ENCODE data around the gene ELP4.

ELP4 gene

GRCh38 chr11:31807799-31808667, 298.5 kb downstream of the ELP4 start:
- H3K4me3 ChIP-seq (ENCODE audit: low read length): no peak overlapping the region
- TF ChIP-seq CTCF (IDR thresholded peaks at IDR 0.05; ENCODE audit: insufficient read depth, low read depth, low read length, missing control alignments): no peak
- no peak for DNase-seq (ENCODE audit: low read depth)

- DNase-seq (ENCODE audit: low read depth): no peak
- TF ChIP-seq CTCF (IDR thresholded peaks at IDR 0.05; ENCODE audit: insufficient read depth, low read depth, low read length, missing control alignments): no peak
- H3K4me3 ChIP-seq (ENCODE audit: low read length): no peak overlapping the region
Measured at GRCh38 chr11:31808721-31809540, 299.4 kb downstream of the ELP4 start.

GRCh38 chr11:31809541-31809856, 299.9 kb downstream of the ELP4 start:
- DNase-seq (ENCODE audit: low read depth): no peak
- H3K4me3 ChIP-seq (ENCODE audit: low read length): no peak overlapping the region

GRCh38 chr11:31809857-31810778, 300.6 kb downstream of the ELP4 start:
- TF ChIP-seq CTCF (IDR thresholded peaks at IDR 0.05; ENCODE audit: insufficient read depth, low read depth, low read length, missing control alignments): no peak
- peak overlapping the region; percentile 4 for H3K4me3 ChIP-seq (ENCODE audit: low read length)
- DNase-seq (ENCODE audit: low read depth): peak; percentile 49

More at GRCh38 chr11:31809541-31809856, 299.9 kb downstream of the ELP4 start:
- no peak for TF ChIP-seq CTCF (IDR thresholded peaks at IDR 0.05; ENCODE audit: insufficient read depth, low read depth, low read length, missing control alignments)

- DNase-seq (ENCODE audit: low read depth): peak; percentile 67
- TF ChIP-seq CTCF (IDR thresholded peaks at IDR 0.05; ENCODE audit: insufficient read depth, low read depth, low read length, missing control alignments): no peak
- H3K4me3 ChIP-seq (ENCODE audit: low read length): no peak within 1 kb of the TSS
Measured at GRCh38 chr11:31810779-31811647, 301.4 kb downstream of the ELP4 start, which contains the start of gene PAX6. TSS of gene PAX6 (minus strand) at chr11:31811322. CDS start at chr11:31806411, 4,911 bp downstream.
